ENCODE results near the gene FRYL. TPM values are rescaled to one million over a fixed set of nuclear protein-coding genes. Genes with fewer than 3 reads are reported as not detected.
"Not testable (repeated sequence)": the region's sequence is repeated elsewhere in the genome, so short reads cannot be mapped to it uniquely, and the experiment has no call there.

FRYL gene
- total and polyA plus RNA-seq, 5 donors from 2014 or later, result 27.5 to 135 (median 34.0) TPM

DNA sequence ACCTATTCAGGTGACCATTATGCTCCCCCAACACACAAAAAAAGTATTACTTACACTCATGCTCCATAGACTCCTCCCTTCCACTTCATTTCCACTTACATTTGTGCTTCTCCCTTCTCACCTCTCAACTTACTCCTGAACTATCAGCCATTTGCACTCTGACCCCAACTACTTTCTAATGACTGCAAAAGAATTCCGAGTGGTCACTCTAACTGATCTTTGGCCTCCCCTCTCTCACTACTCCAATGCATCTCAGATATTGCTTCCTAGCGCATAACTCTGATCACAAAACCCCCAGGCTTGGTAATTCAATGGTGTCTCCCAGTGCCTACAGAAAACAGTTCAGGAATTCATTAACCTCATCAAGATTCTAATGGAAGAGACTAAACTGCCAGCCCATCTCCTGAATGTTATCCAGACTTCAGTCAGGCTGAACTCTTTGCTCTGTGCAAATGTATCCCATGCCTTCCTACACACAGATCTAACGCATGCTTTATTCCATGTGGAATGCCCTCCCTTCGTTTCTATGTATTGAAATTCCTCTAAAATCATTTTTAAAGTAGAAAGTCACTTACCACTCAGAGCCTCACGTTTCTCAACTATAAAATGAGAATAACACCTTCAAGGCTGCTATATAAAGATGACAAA lies 61.1 kb downstream of the FRYL start:
- peaks cover 25 to 46% (median 36%) of the 10 kb centered on the region in 4 donors for H3K4me1 Mint-ChIP-seq
- no peak overlapping the region for H3K4me3 Mint-ChIP-seq
- H3K36me3 Mint-ChIP-seq, result peaks cover 19% of the 10 kb centered on the region
- H3K27ac ChIP-seq (ENCODE audit: insufficient read depth, low read length, poor library complexity, severe bottlenecking), result no peak overlapping the region
- H3K4me3 ChIP-seq (ENCODE audit: low read depth, low read length), result no peak overlapping the region
- peaks cover 6% of the 10 kb centered on the region for H3K4me1 ChIP-seq (ENCODE audit: control insufficient read depth, insufficient read depth, low read length, poor library complexity, severe bottlenecking)
- DNase-seq (no peak), ATAC-seq (ENCODE audit: low read depth in 2 of 2) (no peak)
- no peaks in the 10 kb centered on the region for H3K27me3 Mint-ChIP-seq
- H3K9me3 Mint-ChIP-seq, result peaks cover 0 to 14% (median 3%) of the 10 kb centered on the region in 7 donors
- no peaks in the 10 kb centered on the region for H3K36me3 ChIP-seq (ENCODE audit: control insufficient read depth, insufficient read depth, low read length)
- H3K27me3 ChIP-seq (ENCODE audit: control insufficient read depth, insufficient read depth, low read length), result no peaks in the 10 kb centered on the region
- H3K27ac Mint-ChIP-seq, result peak overlapping the region in 1 of 3 donors; percentile 6
- no peaks in the 10 kb centered on the region for H3K9me3 ChIP-seq (ENCODE audit: control insufficient read depth in 2 of 2, low read length in 2 of 2)

DNA sequence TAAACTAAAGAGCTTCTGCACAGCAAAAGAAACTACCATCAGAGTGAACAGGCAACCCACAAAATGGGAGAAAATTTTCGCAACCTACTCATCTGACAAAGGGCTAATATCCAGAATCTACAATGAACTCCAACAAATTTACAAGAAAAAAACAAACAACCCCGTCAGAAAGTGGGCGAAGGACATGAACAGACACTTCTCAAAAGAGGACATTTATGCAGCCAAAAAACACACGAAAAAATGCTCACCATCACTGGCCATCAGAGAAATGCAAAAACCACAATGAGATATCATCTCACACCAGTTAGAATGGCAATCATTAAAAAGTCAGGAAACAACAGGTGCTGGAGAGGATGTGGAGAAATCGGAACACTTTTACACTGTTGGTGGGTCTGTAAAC lies 63.8 kb downstream of the FRYL start:
- not testable (repeated sequence) for DNase-seq; H3K4me3 ChIP-seq (ENCODE audit: low read depth, low read length); H3K9me3 ChIP-seq (ENCODE audit: control insufficient read depth in 2 of 2, low read length in 2 of 2); H3K27me3 Mint-ChIP-seq; ATAC-seq (ENCODE audit: low read depth in 2 of 2); H3K4me3 Mint-ChIP-seq; H3K4me1 ChIP-seq (ENCODE audit: control insufficient read depth, insufficient read depth, low read length, poor library complexity, severe bottlenecking); H3K27me3 ChIP-seq (ENCODE audit: control insufficient read depth, insufficient read depth, low read length); H3K27ac Mint-ChIP-seq; H3K27ac ChIP-seq (ENCODE audit: insufficient read depth, low read length, poor library complexity, severe bottlenecking); H3K36me3 ChIP-seq (ENCODE audit: control insufficient read depth, insufficient read depth, low read length)
- H3K9me3 Mint-ChIP-seq, result peaks cover 0 to 16% (median 3%) of the 10 kb centered on the region in 7 donors
- peaks cover 25 to 35% (median 30%) of the 10 kb centered on the region in 4 donors for H3K4me1 Mint-ChIP-seq
- H3K36me3 Mint-ChIP-seq, result peaks cover 15% of the 10 kb centered on the region

DNA sequence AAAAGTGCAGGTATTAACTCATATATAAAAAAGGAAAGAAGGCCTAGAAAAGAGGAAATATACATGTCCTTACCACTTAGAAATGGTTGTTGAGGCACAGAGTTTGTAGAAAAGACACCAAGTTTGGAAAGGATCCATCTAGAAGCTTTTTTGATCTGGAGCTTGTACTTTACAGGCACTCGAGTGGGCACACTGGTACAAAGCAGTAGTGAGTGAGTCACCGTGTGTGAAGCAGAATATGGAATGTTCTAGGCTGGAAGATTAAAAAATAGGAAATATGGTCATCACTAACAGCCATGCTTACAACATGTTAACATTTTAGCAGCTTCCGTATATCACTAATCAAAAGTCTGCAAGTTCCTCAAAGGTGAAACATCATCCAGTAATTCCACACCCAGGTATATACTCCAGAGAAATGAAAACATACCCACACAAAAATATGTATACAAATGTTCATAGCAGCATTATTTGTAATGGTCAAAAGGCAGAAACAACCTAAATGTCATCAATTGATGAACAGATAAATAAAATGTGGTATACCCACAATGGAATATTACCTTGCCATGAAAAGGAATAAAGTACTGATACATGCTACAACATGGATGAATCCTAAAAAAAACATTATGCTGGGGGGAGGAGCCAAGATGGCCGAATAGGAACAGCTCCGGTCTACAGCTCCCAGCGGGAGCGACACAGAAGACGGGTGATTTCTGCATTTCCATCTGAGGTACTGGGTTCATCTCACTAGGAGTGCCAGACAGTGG lies 69.5 kb downstream of the FRYL start:
- Mint-ChIP-seq H3K4me1 (peaks cover 25 to 33% (median 28%) of the 10 kb centered on the region in 4 donors), H3K4me3 (no peak overlapping the region), H3K9me3 (peaks cover 0 to 2% (median 0%) of the 10 kb centered on the region in 7 donors), H3K27ac (peak overlapping the region in 1 of 3 donors; percentile 64), H3K36me3 (peaks cover 28% of the 10 kb centered on the region), H3K27me3 (no peaks in the 10 kb centered on the region)
- no peaks in the 10 kb centered on the region for H3K4me1 ChIP-seq (ENCODE audit: control insufficient read depth, insufficient read depth, low read length, poor library complexity, severe bottlenecking)
- peaks cover 25% of the 10 kb centered on the region for H3K36me3 ChIP-seq (ENCODE audit: control insufficient read depth, insufficient read depth, low read length)
- DNase-seq, result no peak
- H3K4me3 ChIP-seq (ENCODE audit: low read depth, low read length), result no peak overlapping the region
- no peak overlapping the region for H3K27ac ChIP-seq (ENCODE audit: insufficient read depth, low read length, poor library complexity, severe bottlenecking)
- H3K27me3 ChIP-seq (ENCODE audit: control insufficient read depth, insufficient read depth, low read length), result no peaks in the 10 kb centered on the region
- no peak for ATAC-seq (ENCODE audit: low read depth in 2 of 2)
- no peaks in the 10 kb centered on the region for H3K9me3 ChIP-seq (ENCODE audit: control insufficient read depth in 2 of 2, low read length in 2 of 2)

DNA sequence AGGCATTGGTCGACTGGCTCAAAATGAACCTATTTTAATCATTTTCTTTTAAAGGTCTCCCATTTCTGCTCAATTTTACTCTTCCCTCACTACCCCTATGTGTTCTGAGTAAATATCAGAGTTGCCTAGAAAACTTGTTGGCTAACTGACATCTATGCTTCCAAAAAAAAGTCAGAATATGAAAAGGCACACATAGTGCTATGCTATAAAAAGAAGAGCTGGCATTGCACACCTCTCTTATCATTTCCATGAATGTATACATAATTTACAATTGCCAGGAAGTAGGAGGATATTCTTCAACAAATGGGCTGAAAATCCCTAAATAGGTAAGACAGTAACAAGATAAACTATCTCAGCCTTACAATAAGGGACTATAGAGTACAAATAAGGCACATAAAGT lies 70.2 kb downstream of the FRYL start:
- H3K27ac ChIP-seq (ENCODE audit: insufficient read depth, low read length, poor library complexity, severe bottlenecking), result no peak overlapping the region
- peaks cover 0 to 2% (median 0%) of the 10 kb centered on the region in 7 donors for H3K9me3 Mint-ChIP-seq
- H3K36me3 ChIP-seq (ENCODE audit: control insufficient read depth, insufficient read depth, low read length), result peaks cover 25% of the 10 kb centered on the region
- peaks cover 25 to 34% (median 28%) of the 10 kb centered on the region in 4 donors for H3K4me1 Mint-ChIP-seq
- H3K27ac Mint-ChIP-seq, result peak overlapping the region in 1 of 3 donors; percentile 64
- no peaks in the 10 kb centered on the region for H3K4me1 ChIP-seq (ENCODE audit: control insufficient read depth, insufficient read depth, low read length, poor library complexity, severe bottlenecking)
- H3K9me3 ChIP-seq (ENCODE audit: control insufficient read depth in 2 of 2, low read length in 2 of 2), result no peaks in the 10 kb centered on the region
- no peak overlapping the region for H3K4me3 Mint-ChIP-seq
- H3K36me3 Mint-ChIP-seq, result peaks cover 28% of the 10 kb centered on the region
- no peak overlapping the region for H3K4me3 ChIP-seq (ENCODE audit: low read depth, low read length)
- ATAC-seq (ENCODE audit: low read depth in 2 of 2) (no peak), DNase-seq (no peak)
- no peaks in the 10 kb centered on the region for H3K27me3 Mint-ChIP-seq
- no peaks in the 10 kb centered on the region for H3K27me3 ChIP-seq (ENCODE audit: control insufficient read depth, insufficient read depth, low read length)

DNA sequence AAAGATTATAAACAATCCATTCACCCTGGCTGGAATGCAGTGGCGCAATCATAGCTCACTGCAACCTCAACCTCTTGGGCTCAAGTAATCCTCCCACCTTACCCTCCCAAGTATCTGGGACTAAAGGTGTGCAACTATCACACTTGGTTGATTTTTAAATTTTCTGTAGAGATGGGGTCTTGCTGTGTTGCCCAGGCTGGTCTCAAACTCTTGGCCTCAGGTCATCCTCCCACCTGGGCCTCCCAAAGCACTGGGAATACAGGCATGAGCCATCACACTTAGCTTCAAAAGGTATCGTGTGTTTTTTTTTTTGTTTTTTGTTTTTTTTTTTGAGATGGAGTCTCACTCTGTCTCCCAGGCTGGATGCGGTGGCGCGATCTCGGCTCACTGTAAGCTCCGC lies 71.5 kb downstream of the FRYL start:
- H3K27ac Mint-ChIP-seq, result no peak overlapping the region
- no peak overlapping the region for H3K27ac ChIP-seq (ENCODE audit: insufficient read depth, low read length, poor library complexity, severe bottlenecking)
- no peaks in the 10 kb centered on the region for H3K27me3 ChIP-seq (ENCODE audit: control insufficient read depth, insufficient read depth, low read length)
- H3K36me3 Mint-ChIP-seq, result peaks cover 28% of the 10 kb centered on the region
- H3K4me1 ChIP-seq (ENCODE audit: control insufficient read depth, insufficient read depth, low read length, poor library complexity, severe bottlenecking), result no peaks in the 10 kb centered on the region
- peaks cover 23 to 39% (median 33%) of the 10 kb centered on the region in 4 donors for H3K4me1 Mint-ChIP-seq
- H3K4me3 Mint-ChIP-seq, result no peak overlapping the region
- peaks cover 25% of the 10 kb centered on the region for H3K36me3 ChIP-seq (ENCODE audit: control insufficient read depth, insufficient read depth, low read length)
- no peak for ATAC-seq (ENCODE audit: low read depth in 2 of 2)
- no peaks in the 10 kb centered on the region for H3K9me3 ChIP-seq (ENCODE audit: control insufficient read depth in 2 of 2, low read length in 2 of 2)
- DNase-seq, result no peak
- H3K27me3 Mint-ChIP-seq, result no peaks in the 10 kb centered on the region
- peaks cover 0 to under 1% (median 0%) of the 10 kb centered on the region in 7 donors for H3K9me3 Mint-ChIP-seq
- H3K4me3 ChIP-seq (ENCODE audit: low read depth, low read length), result no peak overlapping the region

DNA sequence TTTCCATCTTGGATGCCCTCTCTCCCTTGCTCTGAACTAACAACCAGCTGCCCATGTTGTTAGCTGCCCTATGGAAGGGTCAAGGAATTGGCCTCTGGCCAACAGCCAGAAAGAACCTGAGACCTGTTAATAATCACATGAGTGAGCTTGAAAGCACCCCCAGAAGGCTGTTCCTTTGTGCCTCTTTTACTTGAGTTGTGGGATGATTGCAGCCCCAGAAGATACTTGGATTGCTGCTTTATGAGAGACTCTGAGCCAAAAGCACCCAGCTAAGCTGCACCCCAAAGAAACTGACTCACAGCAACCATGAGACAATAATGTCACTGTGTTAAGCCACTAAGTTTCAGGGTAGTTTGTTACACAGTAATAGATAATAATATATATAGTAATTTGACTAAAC lies 73.3 kb downstream of the FRYL start:
- Histone ChIP-seq H3K9me3 (ENCODE audit: control insufficient read depth in 2 of 2, low read length in 2 of 2) (no peaks in the 10 kb centered on the region), H3K27ac (ENCODE audit: insufficient read depth, low read length, poor library complexity, severe bottlenecking) (no peak overlapping the region), H3K4me1 (ENCODE audit: control insufficient read depth, insufficient read depth, low read length, poor library complexity, severe bottlenecking) (no peaks in the 10 kb centered on the region), H3K4me3 (ENCODE audit: low read depth, low read length) (no peak overlapping the region), H3K27me3 (ENCODE audit: control insufficient read depth, insufficient read depth, low read length) (no peaks in the 10 kb centered on the region), H3K36me3 (ENCODE audit: control insufficient read depth, insufficient read depth, low read length) (peaks cover 25% of the 10 kb centered on the region)
- no peaks in the 10 kb centered on the region for H3K9me3 Mint-ChIP-seq
- no peak overlapping the region for H3K4me3 Mint-ChIP-seq
- peak overlapping the region in 2 of 3 donors; percentile 70 to 86 for H3K27ac Mint-ChIP-seq
- no peak for DNase-seq
- H3K36me3 Mint-ChIP-seq, result peaks cover 28% of the 10 kb centered on the region
- H3K27me3 Mint-ChIP-seq, result no peaks in the 10 kb centered on the region
- H3K4me1 Mint-ChIP-seq, result peaks cover 16 to 40% (median 32%) of the 10 kb centered on the region in 4 donors
- ATAC-seq (ENCODE audit: low read depth in 2 of 2), result no peak

GRCh38 chr4:48705609-48706008 lies 74.5 kb downstream of the FRYL start:
- H3K36me3 Mint-ChIP-seq, result peaks cover 28% of the 10 kb centered on the region
- ATAC-seq (ENCODE audit: low read depth in 2 of 2) (no peak), DNase-seq (no peak)
- no peaks in the 10 kb centered on the region for H3K27me3 Mint-ChIP-seq
- Histone ChIP-seq H3K4me1 (ENCODE audit: control insufficient read depth, insufficient read depth, low read length, poor library complexity, severe bottlenecking) (no peaks in the 10 kb centered on the region), H3K27ac (ENCODE audit: insufficient read depth, low read length, poor library complexity, severe bottlenecking) (no peak overlapping the region), H3K4me3 (ENCODE audit: low read depth, low read length) (no peak overlapping the region), H3K9me3 (ENCODE audit: control insufficient read depth in 2 of 2, low read length in 2 of 2) (no peaks in the 10 kb centered on the region), H3K36me3 (ENCODE audit: control insufficient read depth, insufficient read depth, low read length) (peaks cover 22% of the 10 kb centered on the region), H3K27me3 (ENCODE audit: control insufficient read depth, insufficient read depth, low read length) (no peaks in the 10 kb centered on the region)
- no peak overlapping the region for H3K4me3 Mint-ChIP-seq
- peaks cover 0 to 2% (median 0%) of the 10 kb centered on the region in 7 donors for H3K9me3 Mint-ChIP-seq
- peaks cover 21 to 48% (median 35%) of the 10 kb centered on the region in 4 donors for H3K4me1 Mint-ChIP-seq
- H3K27ac Mint-ChIP-seq, result peak overlapping the region in 1 of 3 donors; percentile 54
